Hematopoietic multipotent progenitor cell treated with erythropoietin and hydrocortisone succinate and interleukin-3 and kit ligand, for 17 days (in vitro differentiated cells): ENCODE measurements around the gene ENC1.

Experiments used
- DNase-seq: peaks from one replicate; pipeline ENCODE4 v3.0.0-alpha.2; 2015; ENCODE audit warnings: low spot score

ENC1 gene

DNA sequence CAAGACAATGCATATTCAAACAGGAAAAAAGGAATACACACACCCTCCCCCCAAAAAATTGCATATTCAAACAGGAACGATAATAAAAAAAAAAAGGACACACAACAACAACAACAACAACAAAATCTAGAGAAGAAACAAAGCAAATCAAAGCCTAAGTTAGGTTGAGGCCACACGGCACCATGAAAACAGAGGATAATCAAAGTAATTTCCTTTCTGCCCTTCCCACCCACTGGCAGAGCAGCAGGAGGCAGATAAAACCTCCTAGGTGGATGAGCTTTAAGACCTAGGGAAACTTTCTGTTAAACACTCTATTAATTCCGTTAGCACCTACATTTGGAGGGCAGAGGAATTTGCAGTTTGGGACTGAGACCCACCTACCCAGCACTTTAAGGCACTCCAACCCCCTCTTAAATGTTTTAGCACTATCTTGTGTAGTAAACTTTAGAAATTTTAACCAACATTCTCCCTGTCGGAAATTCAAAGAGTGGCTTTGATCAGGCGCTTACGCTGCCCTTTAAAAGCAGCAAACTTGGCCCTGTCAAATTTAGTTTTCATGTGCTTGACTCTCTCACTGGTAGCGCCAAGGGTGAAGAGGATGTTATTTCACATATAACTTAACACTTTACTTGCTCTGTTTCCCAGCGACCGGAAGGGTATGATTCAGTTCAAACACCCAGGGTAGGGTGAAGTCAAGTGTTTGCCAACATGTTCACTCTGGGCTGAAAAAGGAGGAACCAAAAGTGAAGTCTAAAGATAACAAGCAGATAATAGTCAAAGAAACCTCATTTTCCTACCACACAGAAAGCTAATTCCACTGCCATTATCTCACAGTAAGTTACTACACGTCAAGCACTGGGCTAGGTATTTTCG is 9.2 kb downstream of the ENC1 start:
- no peak for DNase-seq

DNA sequence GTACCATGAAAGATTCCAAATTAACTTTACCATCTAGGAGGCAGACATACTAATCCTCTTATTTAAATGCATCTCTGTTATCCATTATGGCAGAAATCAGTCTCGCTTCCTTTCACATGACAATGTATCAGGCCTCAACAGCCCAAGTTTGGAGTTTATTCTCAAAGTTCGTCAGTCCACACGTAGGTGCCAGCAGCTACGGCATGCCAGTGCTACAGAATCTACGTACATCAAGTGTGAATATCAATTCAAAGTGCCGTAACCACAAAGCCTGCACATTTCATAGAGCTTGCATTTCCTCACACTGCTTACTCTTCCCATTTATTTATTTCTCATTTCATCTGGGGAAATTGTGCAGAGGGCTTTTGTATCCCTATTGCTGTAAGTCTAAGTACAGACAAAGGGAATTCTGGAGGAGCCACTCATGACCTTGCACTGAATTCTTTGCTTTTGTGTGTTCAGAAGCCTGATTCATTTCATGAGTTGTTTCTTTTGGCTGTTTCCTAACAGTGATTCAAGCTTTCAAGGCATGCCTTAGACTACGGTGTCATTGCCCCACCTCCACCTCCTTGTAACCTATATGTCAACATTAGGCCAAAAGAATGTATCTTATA is 10.0 kb downstream of the ENC1 start:
- DNase-seq, result no peak

DNA sequence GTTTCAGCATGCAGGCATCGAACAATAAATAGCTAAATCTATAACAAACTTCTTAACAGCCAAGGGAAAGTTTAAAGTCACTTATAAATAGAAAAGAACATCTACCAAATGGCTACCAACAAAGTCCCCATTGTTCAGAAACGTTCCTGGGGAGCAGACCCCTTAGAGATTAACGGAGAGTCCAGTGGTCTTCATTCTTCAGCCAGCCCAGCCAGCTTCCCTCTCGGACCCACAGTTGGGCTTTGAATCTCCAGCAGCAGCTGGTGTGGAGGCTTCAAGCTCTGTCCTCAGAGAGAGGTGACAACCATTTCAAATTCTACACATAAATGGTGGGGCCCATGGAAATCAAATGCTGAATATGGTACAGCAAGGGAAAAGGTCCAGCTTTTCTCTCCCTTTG is 11.2 kb downstream of the ENC1 start:
- no peak for DNase-seq

DNA sequence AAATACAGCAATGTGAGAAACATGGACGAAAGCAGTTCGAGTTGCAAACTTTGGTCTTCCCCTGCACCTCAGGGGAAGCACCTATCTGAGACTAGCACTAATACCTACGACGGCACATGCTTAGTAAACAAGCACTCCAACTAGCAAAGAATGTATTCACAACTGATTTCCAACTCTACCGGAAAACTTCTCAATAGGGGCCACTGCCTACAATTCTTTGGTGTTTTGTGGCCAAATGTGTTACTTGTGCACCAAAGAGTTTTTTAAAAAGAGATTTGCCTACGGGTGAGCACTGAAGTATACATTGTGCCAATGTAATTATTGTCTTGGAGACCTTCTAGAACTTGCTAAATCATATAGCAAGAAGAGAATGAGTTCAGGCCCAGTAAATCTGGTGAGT is 12.2 kb downstream of the ENC1 start:
- DNase-seq, result no peak

DNA sequence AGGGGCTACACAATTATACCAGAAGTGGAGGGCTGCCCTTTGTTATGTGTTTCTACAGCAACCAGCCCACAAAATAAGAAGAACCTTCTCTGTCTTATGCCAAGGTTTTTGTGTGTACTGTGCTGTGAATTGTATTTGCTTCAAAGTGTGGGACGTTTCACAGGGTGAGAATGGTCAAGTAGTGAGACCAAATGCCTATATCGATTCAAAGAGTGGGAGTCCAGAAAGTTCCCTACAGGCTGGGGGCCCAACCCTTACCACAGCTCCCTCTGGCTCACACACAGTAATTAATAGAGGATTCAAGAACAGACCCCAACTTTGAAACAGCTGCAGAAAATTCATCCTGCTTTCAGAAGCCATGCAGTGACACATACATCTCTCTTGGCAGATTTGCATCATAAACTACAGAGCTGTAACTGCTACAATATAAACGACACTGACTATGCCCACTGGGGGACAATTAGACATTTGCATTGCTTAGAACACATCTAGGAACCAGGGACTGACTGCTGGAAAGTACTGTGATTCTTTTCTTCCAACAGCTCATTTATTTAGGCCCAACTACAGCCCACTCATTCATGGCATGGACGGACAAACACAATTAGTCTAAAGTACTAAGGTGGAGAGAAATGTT is 12.8 kb downstream of the ENC1 start:
- DNase-seq, result no peak

DNA sequence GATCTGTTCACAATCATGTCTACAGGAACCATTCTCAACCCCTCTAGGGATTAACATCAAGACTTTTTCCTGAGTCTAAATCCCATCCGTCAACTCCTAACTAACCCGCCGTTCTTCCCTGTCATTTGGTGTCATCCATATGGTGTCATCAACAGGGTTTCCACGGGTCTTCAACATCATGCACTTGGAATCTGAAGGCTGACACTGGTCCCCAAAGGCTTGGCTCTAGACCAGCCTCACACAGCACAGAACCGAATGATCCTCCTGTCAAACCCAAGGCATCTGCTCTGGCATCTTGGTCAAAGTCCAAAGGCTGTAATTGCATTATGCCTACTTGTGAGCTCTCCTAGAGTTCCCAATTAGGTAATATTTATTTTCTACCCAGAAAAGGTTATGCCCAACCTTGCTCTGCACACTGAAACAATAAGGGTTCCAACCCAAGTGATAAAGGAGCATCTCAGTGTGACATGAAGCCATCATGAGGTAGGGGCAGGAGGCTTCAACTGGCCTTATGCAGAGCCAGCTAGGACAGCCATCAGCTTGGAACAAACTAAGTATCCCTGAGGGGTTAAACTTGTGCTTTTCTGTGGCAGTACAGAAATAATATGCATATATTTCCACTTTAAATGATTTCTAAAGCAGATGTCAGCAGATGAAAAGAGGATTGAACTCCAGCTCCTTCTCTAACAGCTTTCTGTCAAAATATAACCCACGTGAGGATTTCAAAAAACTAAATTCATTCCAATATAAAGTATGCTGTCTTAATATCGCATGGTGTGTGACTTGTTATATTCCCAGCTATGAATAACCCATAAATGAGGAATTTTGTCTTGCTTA is 13.9 kb downstream of the ENC1 start:
- no peak for DNase-seq

DNA sequence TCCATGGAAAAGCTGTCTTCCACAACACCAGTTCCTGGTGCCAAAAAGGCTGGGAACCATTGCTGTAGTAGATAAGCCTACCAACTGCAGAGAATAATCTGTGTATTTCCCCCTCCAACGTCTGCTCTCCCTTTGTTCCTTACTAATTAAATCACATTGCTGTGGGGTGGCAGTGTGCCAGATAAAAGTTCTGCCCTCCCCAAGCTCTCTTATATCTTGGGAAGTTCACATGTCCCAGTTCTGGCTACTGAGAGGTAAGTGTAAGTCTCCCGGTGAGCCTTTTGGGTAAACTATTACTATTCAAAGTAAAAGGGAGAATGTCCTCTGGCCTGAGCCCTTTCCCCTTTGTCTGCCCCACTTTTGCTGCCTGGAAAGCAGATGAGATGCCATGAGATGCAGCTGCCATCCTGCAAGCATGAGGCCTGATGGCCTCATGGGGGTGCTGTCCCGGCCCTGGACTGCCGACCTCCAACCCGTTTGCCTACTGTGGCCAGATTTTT is 14.7 kb downstream of the ENC1 start:
- no peak for DNase-seq

DNA sequence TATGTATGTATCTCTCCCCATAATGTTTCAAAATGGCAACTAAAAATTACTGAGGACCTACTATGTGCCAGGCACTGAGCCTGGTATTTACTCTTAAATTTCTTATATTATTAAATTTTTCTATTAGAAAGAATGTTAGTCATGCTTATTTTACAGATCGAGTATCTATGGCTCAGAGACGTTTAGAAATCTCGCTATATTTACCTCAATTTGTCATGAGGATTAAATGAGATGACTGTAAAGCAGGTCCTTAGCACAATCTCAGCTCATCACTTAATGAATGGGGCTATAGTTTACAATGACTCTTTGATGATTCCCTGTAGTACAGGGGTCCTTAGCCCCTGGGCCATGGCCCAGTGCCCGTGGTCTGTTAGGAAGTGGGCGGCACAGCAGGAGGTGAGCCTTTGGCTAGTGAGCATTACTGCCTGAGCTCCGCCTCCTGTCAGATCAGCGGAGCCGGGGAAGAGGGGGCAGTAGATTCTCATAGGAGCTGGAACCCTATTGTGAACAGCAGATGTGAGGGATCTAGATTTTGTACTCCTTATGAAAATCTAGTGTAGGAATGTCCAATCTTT is 15.5 kb downstream of the ENC1 start:
- no peak for DNase-seq

DNA sequence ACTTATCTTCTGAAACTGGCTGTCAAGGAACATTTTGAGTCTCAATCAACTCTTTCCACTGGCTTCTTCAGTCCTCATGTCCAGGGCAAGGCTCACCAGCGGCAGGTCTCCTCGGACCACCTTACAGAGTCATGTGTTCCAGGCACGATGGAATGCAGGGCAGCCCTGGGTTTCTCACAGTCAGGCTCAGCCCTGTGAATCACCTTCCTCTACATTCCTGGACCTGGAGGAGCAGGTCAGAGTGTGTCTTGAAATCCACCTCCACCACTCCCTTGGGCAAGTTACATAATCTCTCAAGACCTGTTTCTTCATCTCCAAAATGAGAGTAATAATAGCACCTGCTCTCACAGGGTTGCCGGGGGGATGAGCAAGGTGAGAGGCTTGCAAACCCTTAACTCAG is 16.0 kb downstream of the ENC1 start:
- DNase-seq, result no peak

DNA sequence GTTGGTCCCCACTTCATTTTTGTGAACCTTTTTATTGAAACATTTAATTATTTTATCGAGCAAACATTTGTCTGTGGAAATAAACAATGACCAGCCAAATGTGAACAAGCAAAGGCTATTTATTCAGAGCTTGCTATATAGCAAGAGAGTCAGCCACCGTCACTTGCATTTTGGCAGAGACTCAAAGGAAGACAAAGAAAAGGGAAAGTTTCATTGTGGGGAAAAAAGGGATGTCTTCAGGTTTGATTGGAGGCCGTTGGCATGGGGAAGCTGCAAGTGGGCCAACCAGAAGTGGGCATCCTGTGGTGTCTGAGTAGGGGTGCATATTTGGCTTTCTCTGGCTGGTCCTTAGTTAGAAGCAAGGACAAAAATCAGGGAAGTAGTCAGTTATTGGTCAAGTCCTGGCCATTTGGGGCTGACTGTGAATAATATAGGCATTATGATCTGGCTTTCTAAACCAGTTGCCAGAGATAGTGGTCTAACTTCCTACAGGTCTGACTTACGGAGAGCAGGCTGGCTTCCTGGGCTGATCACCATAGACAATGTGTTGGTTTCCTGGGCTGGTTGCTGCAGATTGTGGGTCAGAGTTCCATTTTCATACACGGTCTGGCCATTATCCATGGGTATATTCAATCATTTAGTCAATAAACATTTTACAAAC is 16.6 kb downstream of the ENC1 start:
- no peak for DNase-seq

DNA sequence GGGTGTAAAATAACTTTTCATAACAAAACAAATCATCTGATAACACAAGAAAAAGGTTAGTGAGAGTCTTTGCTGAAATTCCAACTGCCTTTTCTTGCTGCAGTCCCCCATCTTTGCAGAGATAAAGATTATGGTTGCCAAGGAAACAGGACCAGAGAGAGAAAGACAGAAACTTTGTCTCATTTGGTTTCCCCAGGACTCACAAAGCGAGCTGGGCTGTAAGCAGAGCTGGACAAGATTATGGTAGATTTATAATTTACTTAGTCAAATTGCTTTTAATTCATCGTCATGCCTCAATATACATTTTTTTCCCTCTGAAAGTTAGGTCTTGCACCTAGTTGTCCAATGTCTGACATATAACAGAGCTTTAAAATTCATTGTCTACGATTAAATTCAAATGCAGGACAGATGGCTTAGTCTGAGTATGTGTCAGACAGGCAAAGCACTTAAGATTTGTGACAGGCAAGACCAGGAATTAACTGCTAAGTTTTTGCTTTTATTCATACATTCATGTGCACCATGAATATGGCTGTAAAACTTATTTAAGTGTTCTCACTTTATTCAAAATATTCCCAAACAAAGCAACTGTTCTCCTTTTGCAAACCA is 17.4 kb downstream of the ENC1 start:
- DNase-seq, result no peak

DNA sequence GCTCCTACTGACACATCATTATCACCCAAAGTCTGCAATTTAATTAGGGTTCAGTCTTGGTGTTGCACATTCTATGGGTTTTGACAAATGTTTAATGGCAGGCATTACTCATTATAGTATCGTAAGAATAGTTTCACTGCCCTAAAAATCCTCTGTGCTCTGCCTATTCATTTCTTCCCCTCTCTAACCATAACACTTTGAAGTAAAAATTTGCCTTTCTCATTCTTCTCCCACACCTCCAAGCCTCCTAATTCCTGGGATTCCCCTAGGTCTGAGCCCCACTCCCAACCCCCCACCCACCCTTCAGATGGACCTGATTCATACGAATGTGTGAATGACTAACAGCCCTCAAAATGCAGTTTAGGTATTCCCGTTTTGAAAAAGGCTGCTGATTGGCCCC is 18.4 kb downstream of the ENC1 start:
- no peak for DNase-seq

DNA sequence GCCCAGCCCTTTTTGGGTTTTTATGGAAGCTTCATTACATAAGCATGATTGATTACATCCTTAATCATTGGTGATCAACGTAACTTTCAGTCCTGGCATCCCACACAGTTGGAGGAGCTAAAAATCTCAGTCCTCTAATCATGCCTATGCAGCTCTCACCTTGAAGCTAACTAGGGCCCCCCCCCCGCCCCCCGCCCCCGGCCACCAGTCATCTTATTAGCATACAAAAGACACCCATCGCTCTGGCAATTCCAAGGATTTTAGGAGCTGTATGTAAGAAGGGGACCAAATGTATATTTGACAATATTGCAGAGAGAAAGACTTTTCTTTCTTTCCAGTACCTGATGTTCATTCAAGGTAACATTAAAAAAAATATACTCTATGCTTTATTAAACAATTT is 19.0 kb downstream of the ENC1 start:
- DNase-seq, result no peak

DNA sequence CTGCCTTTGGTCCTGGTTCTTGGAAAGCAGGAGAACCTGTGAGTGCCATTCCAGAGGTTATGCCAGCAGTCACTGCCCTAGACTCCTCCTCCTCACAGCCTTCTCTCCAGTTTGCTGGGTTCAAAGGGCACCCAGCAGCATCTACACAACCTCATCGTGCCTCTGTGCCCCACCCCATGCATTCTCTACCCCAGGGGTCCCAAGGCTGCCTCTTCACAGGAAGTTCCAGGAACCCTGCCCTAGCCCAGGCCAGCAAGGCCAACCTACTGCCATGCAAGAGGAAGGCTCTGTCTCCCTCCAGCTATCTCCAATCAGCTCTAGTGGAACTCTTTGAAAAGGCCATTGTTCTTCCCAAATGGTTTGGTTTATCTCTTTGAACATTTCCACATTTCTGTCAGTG is 21.2 kb downstream of the ENC1 start:
- no peak for DNase-seq

DNA sequence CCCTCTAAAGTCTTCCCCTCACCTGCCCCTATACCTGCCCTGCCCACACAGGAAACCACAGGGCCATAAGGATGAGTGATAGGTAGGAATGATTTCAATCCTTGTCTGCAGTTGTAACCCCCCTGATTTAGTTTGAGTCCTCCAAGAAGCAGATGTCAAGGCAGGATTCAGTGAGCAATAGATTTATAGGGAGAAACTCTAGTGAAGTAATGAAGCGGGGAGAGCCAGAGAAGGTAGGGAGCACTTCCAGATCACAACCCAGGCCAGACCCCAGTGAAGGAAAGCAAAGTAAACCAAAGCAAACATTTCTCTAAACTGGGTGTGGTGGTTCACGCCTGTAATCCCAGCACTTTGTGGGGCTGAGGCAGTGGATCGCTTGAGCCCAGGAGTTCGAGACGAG is 22.4 kb downstream of the ENC1 start:
- DNase-seq, result no peak

DNA sequence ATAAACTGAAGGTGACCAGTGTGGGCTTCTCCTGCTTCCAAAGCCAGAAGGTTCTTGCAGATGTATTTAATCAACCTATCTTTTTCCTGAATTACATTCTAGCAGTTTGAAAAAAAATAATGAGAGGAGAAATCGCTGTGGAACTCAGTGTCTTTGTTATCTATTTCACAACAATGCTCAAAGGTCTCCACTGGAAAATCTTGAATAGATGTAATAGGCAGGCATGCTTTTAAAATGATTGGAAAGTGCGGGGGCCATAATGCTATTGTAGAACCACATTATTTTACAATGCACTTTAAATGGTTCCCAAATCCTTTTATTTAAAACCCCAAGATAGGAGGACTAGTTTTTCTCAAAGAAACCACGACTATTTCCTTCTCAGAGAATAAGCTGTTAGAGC is 23.3 kb downstream of the ENC1 start:
- no peak for DNase-seq

DNA sequence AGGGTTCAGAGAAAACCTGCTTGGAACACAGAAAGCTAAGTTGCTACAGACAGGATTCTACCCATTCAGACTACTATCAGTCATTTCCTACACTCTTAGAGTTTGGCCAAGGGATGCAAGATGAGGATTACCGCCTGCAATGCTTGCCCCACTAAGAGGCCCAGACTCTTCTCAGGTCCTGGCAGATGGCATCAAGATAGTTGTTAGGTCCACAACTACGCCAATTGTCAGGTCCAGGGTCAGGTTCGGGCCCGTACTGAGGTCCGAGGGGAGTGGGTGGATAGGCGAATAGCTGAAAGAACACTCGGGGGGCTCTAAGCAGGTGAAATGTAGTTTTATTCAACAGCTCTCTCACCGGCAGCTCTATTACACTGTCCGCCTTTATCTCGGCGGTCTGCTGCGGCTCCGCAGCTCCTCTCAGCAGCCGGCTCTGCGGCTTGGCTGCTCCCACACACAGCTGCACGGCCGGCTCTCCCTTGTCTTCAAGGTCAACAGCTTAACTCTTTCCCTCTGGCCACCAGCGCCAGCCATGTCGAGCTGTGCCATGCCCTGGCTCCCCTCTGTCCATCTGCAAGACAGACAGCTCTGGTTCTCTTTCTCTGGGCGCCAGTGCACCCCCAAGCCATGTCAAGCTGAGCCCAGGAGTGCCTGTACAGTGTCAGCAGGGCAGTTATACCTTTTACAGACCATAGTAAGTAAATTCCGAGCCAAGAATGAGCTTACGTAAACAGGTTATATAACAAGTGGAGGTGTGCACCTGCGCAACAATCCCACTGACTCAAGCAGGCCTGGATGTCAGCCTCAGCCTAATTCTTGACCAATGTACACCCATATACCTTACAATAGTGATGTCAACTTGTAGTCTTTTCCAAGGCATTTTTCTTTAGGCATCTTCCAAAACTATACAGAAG is 24.0 kb downstream of the ENC1 start:
- DNase-seq, result no peak

DNA sequence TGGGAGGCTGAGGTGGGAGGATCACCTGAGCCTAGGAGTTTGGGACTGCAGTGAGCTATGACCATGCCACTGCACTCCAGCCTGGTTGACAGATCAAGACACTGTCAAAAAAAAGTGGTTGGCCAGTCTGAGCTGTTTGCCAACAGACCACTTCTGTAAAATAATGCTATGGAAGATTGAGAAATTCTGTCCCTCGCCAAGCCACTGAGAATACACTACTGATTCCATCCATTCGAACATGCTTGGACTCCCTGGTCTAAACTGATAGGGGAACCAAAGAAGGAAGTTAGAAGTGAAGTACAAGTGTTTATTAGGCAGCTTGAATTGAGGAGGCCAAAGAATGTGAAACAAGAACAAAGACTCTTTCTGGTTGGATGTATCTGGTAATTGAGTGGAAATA is 27.2 kb downstream of the ENC1 start:
- no peak for DNase-seq

DNA sequence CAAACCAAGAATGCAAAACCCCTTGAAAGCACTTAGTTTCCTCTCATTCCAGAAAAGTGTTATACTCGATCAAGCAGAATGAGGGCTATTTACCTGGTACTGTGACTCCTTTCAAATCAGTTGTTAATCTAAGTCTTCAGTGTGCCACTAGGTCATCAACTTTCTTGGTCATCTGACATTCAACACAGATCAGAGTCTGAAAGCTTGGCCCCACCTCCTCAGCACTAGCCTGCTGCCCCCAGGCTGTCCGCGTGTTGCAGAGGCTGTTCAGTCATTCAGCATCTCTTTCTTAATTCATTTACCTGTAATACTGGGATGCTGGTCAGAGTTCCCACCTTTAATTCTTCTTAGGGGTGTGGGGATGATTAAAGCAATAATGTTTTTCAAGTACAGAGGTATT is 28.5 kb downstream of the ENC1 start:
- no peak for DNase-seq
